Renal pelvis (tissue), 4 donors: ENCODE results near the gene WDR49. TPM values are rescaled to one million over a fixed set of nuclear protein-coding genes. Genes with fewer than 3 reads are reported as not detected.
"Not testable (repeated sequence)": the region's sequence is repeated elsewhere in the genome, so short reads cannot be mapped to it uniquely, and the experiment has no call there.

Source experiments
- DNase-seq: peaks from one replicate; pipeline ENCODE4 v3.0.0-alpha.2; 2013
- polyA plus RNA-seq, 3 donors: library from polyadenylated mRNA; unstranded; fragments of 120-200 nt; gene quantifications; one replicate each; pipeline ENCODE4 v1.2.1, GENCODE V29; 2013; ENCODE audit not compliant: insufficient read length in 3 of 3

WDR49 gene
- polyA plus RNA-seq, 3 donors: 1.3 to 3.6 (median 2.2) TPM

DNA sequence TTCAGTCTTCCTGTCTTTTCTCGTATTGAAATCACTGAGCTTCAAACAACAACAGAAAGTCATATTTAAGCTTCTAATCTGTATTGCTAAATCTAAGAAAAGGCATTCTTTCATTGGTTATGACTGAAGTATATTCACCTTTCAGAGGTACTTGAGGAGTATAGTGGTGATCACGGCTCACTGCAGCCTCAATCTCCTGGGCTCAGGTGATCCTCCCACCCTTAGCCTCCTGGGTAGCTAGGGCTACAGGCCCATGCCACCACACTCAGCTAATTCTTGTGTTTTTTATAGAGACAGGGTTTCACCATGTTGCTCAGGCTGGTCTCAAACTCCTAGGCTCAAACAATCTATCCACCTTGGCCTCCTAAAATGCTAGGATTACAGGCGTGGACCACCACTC, 38.7 kb downstream of the WDR49 start:
- no peak for DNase-seq

GRCh38 chr3:167614196-167614595, 39.5 kb downstream of the WDR49 start:
- DNase-seq: not testable (repeated sequence)

DNA sequence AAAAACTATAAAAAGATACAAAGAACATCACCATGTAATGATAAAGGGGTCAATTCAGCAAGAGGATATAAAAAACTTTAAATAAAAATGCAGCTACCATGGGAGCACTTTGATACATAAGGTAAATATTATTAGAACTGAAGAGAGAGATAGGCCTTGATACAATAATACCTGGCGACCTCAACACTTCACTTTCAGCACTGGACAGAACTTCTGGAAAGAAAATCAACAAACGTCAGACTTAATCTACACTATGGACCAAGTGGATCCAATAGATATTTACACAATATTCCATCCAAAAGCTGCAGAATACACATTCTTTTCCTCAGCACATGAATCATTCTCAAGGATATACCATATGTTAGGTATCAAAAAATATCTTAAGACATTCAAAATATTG, 42.0 kb downstream of the WDR49 start:
- no peak for DNase-seq

DNA sequence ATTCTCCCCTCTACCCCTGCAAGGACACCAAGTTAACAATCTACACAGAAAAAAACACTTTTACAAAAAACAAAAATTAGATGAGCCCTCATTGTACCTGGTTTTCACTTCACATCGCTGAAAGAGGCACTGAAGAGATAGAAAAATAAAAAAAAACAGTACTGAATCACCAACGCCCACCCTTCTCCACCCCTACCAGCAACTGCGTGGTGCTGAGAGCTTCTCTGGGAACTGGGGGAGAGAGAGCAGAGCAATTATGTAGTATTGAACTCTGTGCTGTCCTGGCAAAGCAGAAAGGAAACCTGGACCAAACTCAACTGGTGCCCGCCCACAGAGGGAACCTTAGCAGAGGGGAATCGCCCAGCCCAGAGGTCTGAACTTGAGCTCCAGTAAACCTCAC, 44.6 kb downstream of the WDR49 start:
- DNase-seq: no peak

GRCh38 chr3:167606836-167607235, 46.9 kb downstream of the WDR49 start:
- no peak for DNase-seq

- no peak for DNase-seq
These were observed 47.9 kb downstream of the WDR49 start for GRCh38 chr3:167605871-167606270.

DNA sequence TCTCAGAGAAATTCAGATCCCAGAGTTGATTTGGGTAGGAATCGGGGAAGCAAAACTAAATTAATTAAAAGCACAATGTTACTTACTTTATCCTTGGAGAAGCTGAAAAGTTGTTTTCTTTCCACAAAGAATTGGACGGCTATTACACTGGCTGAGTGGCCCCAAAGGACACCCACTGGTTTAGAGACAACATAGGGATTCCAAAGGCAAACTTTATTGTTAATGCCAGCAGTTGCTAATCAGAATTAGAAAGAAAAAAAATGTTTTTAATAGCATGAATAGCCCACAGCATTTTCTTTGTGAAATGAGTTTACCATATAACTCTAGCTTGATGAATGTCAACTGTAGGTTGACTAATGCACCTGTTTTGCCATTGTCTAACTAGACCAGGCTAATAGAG, 51.7 kb downstream of the WDR49 start:
- DNase-seq: no peak

GRCh38 chr3:167587651-167588050, 66.1 kb downstream of the WDR49 start:
- DNase-seq: no peak

DNA sequence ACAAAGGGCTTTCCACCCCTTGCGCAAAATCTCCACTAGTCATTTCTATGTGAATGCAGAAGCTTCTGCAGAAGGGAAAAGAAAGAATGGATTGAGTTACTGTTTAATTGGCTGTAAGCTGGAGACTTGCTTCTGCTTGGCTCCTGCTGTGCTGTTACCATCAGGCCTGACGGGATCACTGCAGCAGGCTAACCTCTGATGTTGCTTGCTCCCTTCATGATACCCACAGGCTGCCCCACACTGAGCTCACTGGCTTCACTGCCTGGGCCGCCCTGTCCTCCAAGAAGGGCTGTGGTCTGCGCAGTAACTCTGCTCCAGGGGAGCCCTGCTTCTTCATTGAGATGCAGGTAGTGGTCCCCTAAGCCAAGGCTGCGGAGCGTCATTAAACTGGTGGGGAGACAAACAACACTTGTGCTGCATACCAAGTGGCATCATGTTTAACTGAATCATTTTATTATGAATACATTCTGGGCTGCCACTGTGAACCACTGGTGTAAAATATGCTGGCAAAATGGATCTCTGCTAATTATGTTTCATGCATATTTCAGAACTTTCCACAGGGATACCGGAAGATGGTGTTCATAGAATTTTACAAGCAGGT, 78.6 kb downstream of the WDR49 start:
- no peak for DNase-seq

DNA sequence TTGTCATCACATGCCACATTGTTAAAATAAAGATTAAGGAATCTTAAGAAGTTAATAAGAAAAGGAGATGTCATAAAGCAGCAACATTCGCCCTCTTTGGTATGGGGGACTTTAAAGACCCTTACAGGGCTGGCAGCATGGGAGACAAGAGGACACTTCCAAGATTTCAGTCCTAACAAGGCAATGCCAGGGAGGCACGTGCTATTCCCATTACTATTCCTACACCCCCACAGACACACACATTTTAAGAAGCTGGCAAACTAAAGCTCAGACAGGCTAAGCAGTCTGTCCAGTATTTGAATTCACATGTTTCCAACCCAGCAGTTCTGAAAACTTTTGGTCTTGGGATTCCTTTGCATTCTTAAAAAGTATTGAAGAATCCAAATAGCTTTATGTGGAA, 80.8 kb downstream of the WDR49 start:
- DNase-seq: no peak

DNA sequence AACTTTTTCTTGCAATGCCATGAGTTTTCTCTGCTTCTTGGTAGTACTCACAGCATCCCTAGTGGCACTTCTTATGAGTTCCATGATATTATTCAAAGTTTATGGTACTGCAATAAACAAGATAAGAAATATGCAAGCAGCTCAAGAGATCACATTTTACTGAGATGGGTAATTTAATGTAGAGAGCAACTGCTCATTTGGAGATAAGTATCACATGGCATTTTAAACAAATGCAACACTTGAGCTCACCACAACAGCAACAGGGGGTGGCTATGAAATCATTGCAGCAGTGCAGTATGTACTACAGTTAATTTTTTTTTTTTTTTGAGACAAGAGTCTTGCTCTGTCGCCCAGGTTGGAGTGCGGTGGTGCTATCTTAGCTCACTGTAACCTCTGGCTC, 85.1 kb downstream of the WDR49 start:
- no peak for DNase-seq

GRCh38 chr3:167565489-167565888, 88.3 kb downstream of the WDR49 start:
- no peak for DNase-seq

DNA sequence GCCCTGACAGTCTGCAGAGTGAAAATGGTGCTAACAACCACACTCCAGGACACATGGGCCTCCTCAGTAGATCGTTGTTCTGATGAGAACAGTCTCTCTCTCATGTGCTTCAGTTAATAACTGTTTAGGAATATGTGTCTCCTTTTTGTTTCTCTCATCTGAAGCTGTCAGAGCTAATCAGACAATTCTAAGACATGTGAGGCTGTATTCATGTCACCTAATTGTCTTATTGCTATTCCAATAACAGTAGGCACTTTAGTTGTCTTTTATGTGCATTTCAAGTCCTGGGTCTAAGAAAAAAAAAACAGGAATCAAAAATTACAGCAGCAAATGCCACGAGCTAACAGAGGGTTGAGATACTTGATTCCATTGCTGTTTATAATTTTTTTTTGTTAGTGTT, 89.1 kb downstream of the WDR49 start:
- no peak for DNase-seq

DNA sequence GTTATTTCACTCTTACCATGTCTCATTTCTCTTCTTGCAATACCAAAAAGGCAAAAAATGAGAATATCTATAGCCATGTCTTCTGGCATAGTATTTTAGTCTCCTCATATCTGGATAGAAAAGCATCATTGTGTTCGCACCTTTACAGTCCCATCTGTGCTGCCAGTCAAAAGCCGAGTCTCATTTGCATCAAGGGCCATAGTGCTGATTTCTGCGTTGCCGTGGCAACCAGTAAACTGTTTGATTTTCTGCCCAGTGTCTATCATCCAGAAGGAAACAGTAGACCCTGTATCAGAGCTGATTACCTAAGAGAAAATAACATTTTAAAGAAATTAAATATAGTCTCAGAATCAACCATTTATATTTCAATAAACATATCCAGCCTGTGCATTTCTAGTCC, 93.8 kb downstream of the WDR49 start:
- DNase-seq: no peak

DNA sequence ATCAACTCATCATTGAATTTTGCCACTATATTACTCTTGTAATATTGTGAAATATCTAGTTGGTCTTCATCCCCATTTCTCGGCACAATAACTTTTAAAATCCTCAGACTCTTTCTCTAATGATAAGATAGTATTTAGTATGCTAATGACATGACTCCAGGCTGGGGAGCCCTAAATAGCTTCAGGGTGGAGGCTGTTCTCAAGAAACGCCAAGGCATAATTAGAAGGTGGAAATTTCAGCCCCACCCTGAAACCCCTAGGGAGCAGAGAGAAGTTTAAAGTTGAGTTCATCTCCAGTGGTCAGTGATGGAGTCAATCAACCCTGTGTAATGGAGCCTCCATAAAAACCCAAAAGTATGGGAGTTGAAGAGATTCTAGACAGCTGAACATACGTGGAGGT, 98.8 kb downstream of the WDR49 start:
- DNase-seq: no peak

GRCh38 chr3:167538081-167538480, 115.7 kb downstream of the WDR49 start:
- DNase-seq: no peak

GRCh38 chr3:167521006-167521355, 132.8 kb downstream of the WDR49 start:
- DNase-seq: no peak

DNA sequence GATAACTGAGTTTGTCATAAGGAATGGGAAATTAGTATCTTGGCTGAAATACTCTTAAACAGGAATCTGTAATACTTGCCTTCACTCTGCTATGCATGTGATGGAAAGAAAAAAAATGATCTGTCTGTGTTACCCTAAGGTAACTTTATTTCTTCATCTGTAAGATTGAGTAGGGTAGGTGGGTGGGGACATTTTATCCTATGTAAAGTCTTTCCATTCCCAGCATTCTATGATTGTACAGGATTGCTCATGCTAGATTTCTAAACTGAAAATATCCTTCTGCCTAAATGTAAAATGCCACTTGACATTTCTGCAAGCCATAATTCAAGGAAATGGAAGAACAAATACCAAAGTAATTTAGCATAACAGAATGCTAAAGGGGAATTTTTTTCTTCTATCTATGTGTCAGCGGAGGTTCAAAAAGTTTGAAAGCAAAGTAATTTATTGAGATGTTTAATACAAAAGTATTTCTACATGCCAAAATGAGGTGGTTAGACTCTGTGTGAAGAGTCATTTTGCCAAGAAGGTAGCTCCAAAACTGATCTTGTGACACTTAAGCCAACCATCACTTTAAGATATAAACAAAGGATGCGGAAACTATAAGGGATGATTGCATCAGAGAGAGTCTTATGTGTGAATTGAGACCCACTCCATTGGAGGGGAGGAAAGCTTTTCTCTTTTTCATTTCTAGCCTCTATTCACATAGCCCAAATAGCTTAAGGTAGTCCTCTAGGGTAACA, 133.3 kb downstream of the WDR49 start:
- DNase-seq: no peak

GRCh38 chr3:167507954-167508353, 145.8 kb downstream of the WDR49 start:
- DNase-seq: no peak

- DNase-seq: no peak
These were observed 151.3 kb downstream of the WDR49 start for GRCh38 chr3:167502401-167502800.

DNA sequence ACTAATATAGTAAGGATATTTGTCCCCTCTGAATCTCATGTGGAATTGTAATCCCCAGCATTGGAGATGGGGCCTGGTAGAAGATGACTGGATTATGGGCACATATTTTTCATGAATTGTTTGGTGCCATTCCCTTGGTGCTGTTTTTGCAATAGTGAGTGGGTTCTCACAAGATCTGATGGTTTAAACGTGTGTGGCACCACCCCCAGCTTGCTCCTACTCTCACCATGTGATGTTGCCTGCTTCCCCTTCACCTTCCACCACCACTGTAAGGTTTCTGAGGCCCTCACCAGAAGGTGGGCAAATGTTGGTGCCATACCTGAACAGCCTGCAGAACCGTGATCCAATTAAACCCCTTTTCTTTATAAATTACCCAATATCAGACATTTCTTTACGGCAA, 151.8 kb downstream of the WDR49 start:
- DNase-seq: no peak

- DNase-seq: no peak
These were observed 155.8 kb downstream of the WDR49 start for GRCh38 chr3:167497903-167498302.

DNA sequence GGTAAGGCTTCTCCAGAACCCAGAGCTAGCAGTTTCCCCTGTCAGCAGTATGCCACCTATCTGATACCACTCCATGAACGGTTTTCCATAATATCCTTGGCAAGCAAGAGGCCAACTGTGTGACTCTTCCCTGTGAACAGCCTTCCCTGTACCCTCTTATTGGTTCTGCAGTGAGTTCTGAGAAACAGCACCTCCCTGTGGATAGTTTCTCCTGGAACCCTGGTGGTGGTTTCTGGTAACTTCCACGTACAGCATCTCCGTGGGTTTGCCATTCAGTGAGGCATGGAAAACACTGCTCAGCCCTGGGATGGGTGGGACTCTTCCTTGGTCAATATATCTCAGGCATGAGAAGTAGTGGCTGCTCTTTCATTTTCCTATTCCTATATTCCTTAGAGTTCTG, 160.5 kb downstream of the WDR49 start:
- no peak for DNase-seq

DNA sequence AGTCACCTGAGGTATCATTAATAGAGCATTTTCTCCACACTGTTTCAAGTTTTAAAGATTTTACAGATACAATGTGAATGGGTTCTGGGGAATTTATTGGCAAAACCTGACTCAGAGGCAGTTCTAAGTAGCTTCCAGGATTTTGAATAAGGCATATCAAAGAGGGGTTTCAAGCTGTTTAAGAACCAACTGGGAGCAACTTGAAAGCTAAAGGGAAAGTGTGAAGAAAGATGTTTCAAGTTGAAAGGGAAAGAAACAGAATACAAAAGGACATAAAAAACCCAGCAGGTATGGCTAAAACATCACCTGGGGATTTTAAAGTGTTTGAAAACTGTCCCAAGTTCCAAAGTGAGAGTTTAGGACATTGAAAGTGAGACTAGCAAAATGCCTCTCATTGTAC, 162.1 kb downstream of the WDR49 start:
- DNase-seq: no peak
